Epidermal melanocyte (primary cell): ENCODE data around the gene MAPK9.
"Not testable (repeated sequence)": the region's sequence is repeated elsewhere in the genome, so short reads cannot be mapped to it uniquely, and the experiment has no call there.

Experiments
- DNase-seq: peaks from one replicate; pipeline ENCODE4 v3.0.0; 2011; ENCODE audit warnings: low spot score; ENCODE audit not compliant: insufficient read length

Gene MAPK9

DNA sequence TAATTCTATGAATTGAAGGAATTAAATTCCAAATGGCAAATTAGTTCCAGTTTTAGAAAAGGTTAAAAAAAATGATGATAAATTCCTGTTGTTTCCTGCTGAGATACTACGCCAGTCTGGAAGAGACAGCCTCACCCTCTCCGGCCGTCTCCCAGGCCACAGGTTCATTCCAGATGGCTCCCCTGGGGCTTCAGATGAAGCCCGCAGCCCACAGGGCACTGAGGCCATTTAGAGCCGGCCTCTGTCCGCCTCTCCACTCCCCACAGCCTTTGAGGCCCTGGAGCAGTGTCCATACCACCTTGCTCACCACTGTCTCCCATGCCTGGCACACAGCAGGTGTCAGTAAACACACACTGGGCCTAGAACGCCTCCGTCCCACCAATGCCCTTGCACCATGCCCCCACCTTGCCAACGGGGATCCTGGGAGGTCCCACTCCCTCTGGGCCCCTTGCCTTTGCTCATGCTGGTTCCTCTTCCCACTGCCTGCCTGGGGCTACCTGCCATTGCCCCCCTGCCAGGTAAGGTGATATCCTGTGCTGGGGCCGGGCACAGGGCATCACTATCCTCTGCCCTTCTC, 35.2 kb upstream of the MAPK9 start:
- no peak for DNase-seq

DNA sequence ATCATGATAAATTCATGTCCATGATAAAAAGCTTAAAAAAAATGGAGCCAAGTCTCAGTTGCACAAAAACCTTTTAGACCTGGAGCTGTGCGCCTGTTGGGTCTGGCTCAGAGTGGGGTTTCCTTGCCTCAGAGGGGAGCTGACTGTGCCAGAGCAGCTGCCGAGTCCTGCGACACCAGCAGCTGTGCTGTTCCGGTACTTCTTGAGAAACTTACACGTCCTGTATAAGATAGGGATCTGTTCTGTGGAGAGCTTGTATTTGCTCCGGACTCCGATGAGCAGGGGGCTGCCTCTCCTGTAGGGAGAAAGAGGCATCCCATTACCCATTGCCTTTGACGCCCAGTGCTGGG, 32.7 kb upstream of the MAPK9 start:
- no peak for DNase-seq

- DNase-seq, result no peak
These were observed 32.2 kb upstream of the MAPK9 start for GRCh38 chr5:180323941-180324600.

- no peak for DNase-seq
These were observed 31.3 kb upstream of the MAPK9 start for GRCh38 chr5:180323160-180323559.

- DNase-seq, result no peak
These were observed 26.7 kb upstream of the MAPK9 start for GRCh38 chr5:180318456-180319089.

GRCh38 chr5:180316586-180316985, 24.7 kb upstream of the MAPK9 start:
- DNase-seq, result no peak

DNA sequence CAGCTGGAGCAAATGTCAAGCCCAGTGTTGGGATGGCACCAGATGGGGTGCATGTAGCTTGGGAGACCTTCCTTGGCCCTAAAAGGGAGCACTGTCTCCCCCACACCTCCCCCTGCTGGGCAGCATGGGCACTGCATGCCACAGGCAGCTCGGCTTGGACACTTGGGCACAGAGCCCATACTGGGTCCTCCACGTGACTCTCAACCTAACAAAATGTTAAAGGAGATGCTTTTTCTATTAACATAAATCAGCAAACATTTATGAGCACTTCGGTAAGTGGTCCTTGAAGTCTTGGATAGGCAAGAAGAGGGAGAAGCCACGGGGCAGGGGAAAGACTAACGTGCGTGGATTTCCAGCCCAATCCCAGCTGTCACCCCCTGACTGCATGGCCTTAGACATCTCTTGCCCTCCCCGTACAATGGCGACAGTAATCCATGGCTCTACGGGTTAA, 23.9 kb upstream of the MAPK9 start:
- no peak for DNase-seq

GRCh38 chr5:180313677-180314505, 22.0 kb upstream of the MAPK9 start:
- peak; percentile 32 for DNase-seq

GRCh38 chr5:180311216-180311615, 19.3 kb upstream of the MAPK9 start:
- no peak for DNase-seq

DNA sequence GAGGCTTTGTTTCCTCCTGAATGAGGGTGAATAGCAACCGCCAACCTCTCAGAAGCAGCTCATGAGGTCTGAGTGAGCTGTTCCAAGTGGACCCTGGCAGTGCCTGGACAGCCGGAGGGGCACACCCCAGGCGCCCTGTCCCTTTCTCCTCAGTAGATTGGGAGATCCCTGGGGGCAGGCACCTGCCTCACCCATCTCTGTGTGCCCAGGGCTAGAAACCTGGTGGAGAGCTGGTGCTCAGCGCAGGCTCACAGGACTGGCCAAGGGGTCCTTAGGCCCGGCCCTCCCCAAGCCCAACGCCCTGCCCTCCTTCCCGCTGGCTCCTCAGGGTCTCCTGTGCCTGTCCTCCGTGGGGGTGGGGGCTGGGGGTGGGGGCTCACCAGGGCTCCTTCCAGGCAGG, 14.9 kb upstream of the MAPK9 start:
- DNase-seq, result no peak

- no peak for DNase-seq
These were observed 13.6 kb upstream of the MAPK9 start for GRCh38 chr5:180305481-180305880.

- no peak for DNase-seq
These were observed 12.8 kb upstream of the MAPK9 start for GRCh38 chr5:180304431-180305375.

DNA sequence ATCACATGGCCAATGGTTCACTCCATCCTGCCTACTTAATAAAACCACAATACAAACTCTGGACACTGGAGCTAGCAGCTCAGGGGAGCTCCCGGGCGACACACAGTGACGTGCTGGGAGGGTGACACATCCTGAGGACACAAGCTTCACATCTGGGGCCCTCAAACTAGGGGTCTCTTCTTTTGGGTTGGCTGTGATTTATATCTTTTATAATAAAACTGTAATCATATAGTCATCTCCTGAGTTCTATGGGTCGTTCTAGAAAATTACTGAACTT, 12.1 kb upstream of the MAPK9 start:
- DNase-seq, result no peak

GRCh38 chr5:180303226-180304015, 11.5 kb upstream of the MAPK9 start:
- no peak for DNase-seq

GRCh38 chr5:180302256-180302655, 10.4 kb upstream of the MAPK9 start:
- no peak for DNase-seq

DNA sequence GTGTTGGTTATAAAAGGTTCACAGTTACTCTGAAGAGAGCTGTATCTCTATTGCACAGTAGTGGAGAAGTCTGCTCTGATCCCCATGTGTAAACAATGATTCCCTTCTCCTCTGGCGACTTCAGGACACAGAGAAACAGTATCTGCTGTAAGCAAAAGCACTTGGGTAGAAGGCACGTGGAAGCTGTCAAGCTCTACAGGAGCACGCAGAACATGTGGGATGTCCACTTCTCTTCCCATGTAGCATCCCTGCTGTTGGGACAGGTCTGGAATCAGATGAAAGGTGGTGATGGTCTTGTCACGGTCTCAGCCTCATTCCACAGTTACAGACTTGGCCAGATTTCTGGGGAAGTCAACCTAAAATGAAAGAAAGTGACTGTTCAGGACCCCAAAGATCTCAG, 9.4 kb upstream of the MAPK9 start:
- DNase-seq, result no peak

DNA sequence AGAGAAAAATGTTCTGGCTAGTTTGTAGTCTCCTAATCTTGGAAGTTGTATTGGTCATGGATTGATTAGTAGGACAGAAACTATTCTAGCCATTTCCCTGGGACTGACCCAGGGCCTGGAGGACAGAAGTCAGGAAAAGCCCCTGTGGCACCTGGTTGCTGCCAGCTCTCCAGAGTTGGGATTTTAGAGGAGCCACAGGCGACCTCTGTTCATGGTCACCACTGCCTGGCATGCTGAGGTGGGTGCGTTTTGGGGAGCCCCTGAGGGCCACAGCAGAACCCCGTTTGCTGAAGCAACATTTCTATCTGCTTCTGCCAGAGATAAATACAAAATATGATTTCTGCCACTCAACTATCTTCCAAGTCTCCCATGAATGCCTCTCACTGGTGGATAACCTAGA, 7.6 kb upstream of the MAPK9 start:
- DNase-seq, result no peak

GRCh38 chr5:180299014-180299413, 7.1 kb upstream of the MAPK9 start:
- not testable (repeated sequence) for DNase-seq

DNA sequence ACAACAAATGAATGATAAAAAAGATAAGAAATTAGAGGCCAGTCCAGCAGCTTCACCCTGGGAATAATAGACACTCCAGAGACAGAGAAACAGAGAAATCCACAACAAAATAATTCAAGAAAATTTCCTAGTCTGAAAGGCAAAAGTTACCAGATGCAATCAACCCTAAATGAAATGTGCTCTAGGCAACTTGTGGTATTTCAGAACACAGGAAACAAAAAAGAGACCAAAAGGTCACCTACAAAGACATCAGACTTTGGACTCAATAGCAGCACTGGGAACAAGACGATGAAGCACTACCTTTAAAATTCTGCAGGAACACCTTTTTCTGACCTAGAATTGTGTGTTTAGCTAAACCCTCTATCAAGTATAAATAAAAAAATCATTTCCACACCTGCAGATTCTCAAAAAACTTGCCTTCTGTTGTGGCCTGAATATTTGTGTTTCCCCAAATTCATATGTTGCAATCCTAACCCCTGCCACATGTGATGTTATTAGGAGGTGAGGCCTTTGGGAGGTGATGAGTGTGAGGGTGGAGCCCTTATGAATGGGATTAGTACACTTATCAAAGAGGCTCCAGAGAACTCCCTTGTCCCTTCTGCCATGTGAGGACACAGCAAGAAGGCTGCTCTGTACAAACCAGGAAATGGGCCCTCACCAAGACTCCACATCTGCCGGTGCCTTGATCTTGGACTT, 5.9 kb upstream of the MAPK9 start:
- no peak for DNase-seq

- no peak for DNase-seq
These were observed 4.9 kb upstream of the MAPK9 start for GRCh38 chr5:180296771-180297170.
